Measurements from ENCODE around the gene SLIT3. TPM values are rescaled to one million over a fixed set of nuclear protein-coding genes. Genes with fewer than 3 reads are reported as not detected.

Gene SLIT3
- total RNA-seq, 1 experiment from 2014 or later, result 0.92 TPM

- no peak for TF ChIP-seq CTCF (conservative IDR thresholded peaks at IDR 0.05)
- no peaks in the 10 kb centered on the region for H4K20me1 ChIP-seq (ENCODE audit: control insufficient read depth, insufficient read depth, insufficient read length)
- H2AK5ac ChIP-seq (ENCODE audit: insufficient read length, low read length), result no peak overlapping the region
- H3K14ac ChIP-seq (ENCODE audit: insufficient read depth, low read length), result no peak overlapping the region
- peaks cover 0 to 5% of the 10 kb centered on the region in 2 experiments; a peak in 1 of 5 replicates for H3K9me3 Mint-ChIP-seq
- H3K4me1 ChIP-seq (ENCODE audit: insufficient read depth, low read length), result peaks cover 3% of the 10 kb centered on the region; the same call in 1 of the 2 replicates
- H3K36me3 Mint-ChIP-seq (ENCODE audit: insufficient read depth in 1 of 3, low read depth in 3 of 3), result no peaks in the 10 kb centered on the region
- H3K4me1 Mint-ChIP-seq, result peaks cover 24 to 25% of the 10 kb centered on the region in 2 experiments
- no peaks in the 10 kb centered on the region for H3K79me2 ChIP-seq (ENCODE audit: insufficient read depth, low read length)
- H3K27me3 Mint-ChIP-seq (ENCODE audit: low read depth), result peaks cover 98% of the 10 kb centered on the region
- H3K56ac ChIP-seq (ENCODE audit: insufficient read length, low read depth, low read length), result no peak overlapping the region
- H3K23ac ChIP-seq (ENCODE audit: insufficient read length, low read depth, low read length), result no peak overlapping the region
- no peak overlapping the region for H3K9ac ChIP-seq (ENCODE audit: extremely low read depth, insufficient read length, low read length)
- no peaks in the 10 kb centered on the region for H3K9me3 ChIP-seq (ENCODE audit: control insufficient read depth, low read depth, low read length)
- H3K27ac ChIP-seq (ENCODE audit: insufficient read length, low read depth, low read length), result no peak overlapping the region
- no peaks in the 10 kb centered on the region for H3K23me2 ChIP-seq (ENCODE audit: insufficient read length, low read depth, low read length, poor library complexity, severe bottlenecking)
- no peak overlapping the region for H3T11ph ChIP-seq (ENCODE audit: low read length)
- H4K5ac ChIP-seq (ENCODE audit: insufficient read length, low read depth, low read length), result no peak overlapping the region
- no peak overlapping the region for H2BK5ac ChIP-seq (ENCODE audit: insufficient read length, low read length)
- no peak overlapping the region for H2BK12ac ChIP-seq (ENCODE audit: insufficient read length, low read depth, low read length)
- H3K4ac ChIP-seq (ENCODE audit: low read depth, low read length), result no peak overlapping the region
- no peak overlapping the region for H2BK120ac ChIP-seq (ENCODE audit: low read depth, low read length, poor library complexity, severe bottlenecking)
- peak overlapping the region in 1 of 2 experiments; percentile 51; a peak in 1 of 5 replicates for H3K4me3 Mint-ChIP-seq
- H2AFZ ChIP-seq (ENCODE audit: low read length), result no peak overlapping the region
- DNase-seq, result no peak
- no peak overlapping the region for H3K18ac ChIP-seq (ENCODE audit: insufficient read length, low read depth, low read length)
- no peak overlapping the region for H4K8ac ChIP-seq (replicated peaks; ENCODE audit: insufficient read length, low read depth, low read length)
- WGBS (ENCODE audit: extremely low coverage, insufficient read length, low lambda C conversion rate), result no CpG with 5 or more reads among the region's 3 CpGs
- no peak overlapping the region for H4K91ac ChIP-seq (ENCODE audit: insufficient read length, low read depth, low read length)
- no peaks in the 10 kb centered on the region for H3K79me1 ChIP-seq (ENCODE audit: insufficient read depth, low read depth, low read length, poor library complexity, severe bottlenecking)
- peaks cover 25% of the 10 kb centered on the region; the same call in 1 of the 2 replicates for H3K27me3 ChIP-seq (ENCODE audit: insufficient read depth, low read length)
- no peak overlapping the region for H2BK20ac ChIP-seq (ENCODE audit: low read depth, low read length, poor library complexity, severe bottlenecking)
- no peak overlapping the region for H2BK15ac ChIP-seq (ENCODE audit: low read depth, low read length)
- H3K4me2 ChIP-seq (ENCODE audit: insufficient read depth, insufficient read length, low read length), result no peak overlapping the region
- no peak overlapping the region for H3K27ac Mint-ChIP-seq
Measured at GRCh38 chr5:168833383-168833782, 467.6 kb downstream of the SLIT3 start.
